IMR-90 (cell line): ENCODE measurements around the gene NUBPL.

Source experiments
- BHLHE40 ChIP-seq: fragments of 150-350 bp; IDR thresholded peaks from 2 replicates; pipeline ENCODE4 v1.6.1; 2016; ENCODE audit warnings: mild to moderate bottlenecking, low read depth, low read length
- CEBPB ChIP-seq: IDR thresholded peaks from 2 replicates; pipeline ENCODE4 v1.6.1; 2012; ENCODE audit warnings: low read depth, low read length, improper control_type of control experiment
- CTCF ChIP-seq: conservative IDR thresholded peaks from 2 replicates; pipeline ENCODE4 v1.5.1; 2012; ENCODE audit warnings: mild to moderate bottlenecking, low read depth, low read length, improper control_type of control experiment
- FOS ChIP-seq: fragments of 150-350 bp; IDR thresholded peaks from 2 replicates; pipeline ENCODE4 v1.6.1; 2016; ENCODE audit warnings: low read depth, low read length
- MAZ ChIP-seq: IDR thresholded peaks from 2 replicates; pipeline ENCODE4 v1.6.1; 2012; ENCODE audit warnings: low read depth, mild to moderate bottlenecking, low read length, improper control_type of control experiment, moderate library complexity, borderline replicate concordance
- MXI1 ChIP-seq: IDR thresholded peaks from 2 replicates; pipeline ENCODE4 v1.6.1; 2012; ENCODE audit warnings: low read depth, mild to moderate bottlenecking, low read length, moderate library complexity, borderline replicate concordance
- NFE2L2 ChIP-seq: fragments of 150-350 bp; IDR thresholded peaks from 2 replicates; pipeline ENCODE4 v1.6.1; 2016; ENCODE audit warnings: low read depth, mild to moderate bottlenecking, low read length
- POLR2A ChIP-seq: IDR thresholded peaks from 2 replicates; pipeline ENCODE4 v1.6.1; 2012; ENCODE audit warnings: mild to moderate bottlenecking, low read depth, low read length
- RAD21 ChIP-seq: IDR thresholded peaks from 2 replicates; pipeline ENCODE4 v1.6.1; 2012; ENCODE audit warnings: low read length, improper control_type of control experiment
- RCOR1 ChIP-seq: IDR thresholded peaks from 2 replicates; pipeline ENCODE4 v1.6.1; 2012; ENCODE audit warnings: mild to moderate bottlenecking, low read length, improper control_type of control experiment; ENCODE audit not compliant: insufficient replicate concordance
- RFX5 ChIP-seq: IDR thresholded peaks from 2 replicates; pipeline ENCODE4 v1.8.0; 2012; ENCODE audit warnings: low read depth, mild to moderate bottlenecking, low read length, moderate library complexity
- TF ChIP-seq, protein P1 (sequence below): fragments of 150-350 bp; IDR thresholded peaks from 2 replicates; pipeline ENCODE4 v1.6.1; 2017; ENCODE audit warnings: mild to moderate bottlenecking, antibody characterized with exemption, low read length, low read depth

DNA sequence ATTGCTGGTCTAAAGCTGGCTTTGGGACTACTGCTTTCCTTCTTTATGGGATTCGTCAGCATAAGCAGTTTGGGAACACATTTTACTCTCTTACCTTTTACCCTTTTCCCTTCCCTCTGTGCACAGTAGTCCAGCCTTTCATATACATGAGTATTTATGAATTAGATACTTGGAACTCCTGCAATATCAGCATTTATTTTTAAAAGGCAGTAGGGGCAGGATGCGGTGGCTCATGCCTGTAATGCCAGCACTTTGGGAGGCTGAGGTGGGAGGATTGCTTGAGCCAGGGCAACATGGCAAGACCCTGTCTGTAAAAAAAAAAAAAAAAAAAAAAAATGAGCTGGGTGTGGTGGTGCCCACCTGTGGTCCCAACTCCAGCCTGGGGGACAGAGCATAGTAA is 3.0 kb downstream of the NUBPL start:
- TF ChIP-seq CTCF (no peak), MXI1 (no peak), POLR2A (no peak), RFX5 (no peak), NFE2L2 (no peak), RAD21 (no peak), BHLHE40 (no peak), RCOR1 (no peak), CEBPB (no peak), MAZ (no peak), FOS (no peak)
- TF ChIP-seq, protein P1, sequence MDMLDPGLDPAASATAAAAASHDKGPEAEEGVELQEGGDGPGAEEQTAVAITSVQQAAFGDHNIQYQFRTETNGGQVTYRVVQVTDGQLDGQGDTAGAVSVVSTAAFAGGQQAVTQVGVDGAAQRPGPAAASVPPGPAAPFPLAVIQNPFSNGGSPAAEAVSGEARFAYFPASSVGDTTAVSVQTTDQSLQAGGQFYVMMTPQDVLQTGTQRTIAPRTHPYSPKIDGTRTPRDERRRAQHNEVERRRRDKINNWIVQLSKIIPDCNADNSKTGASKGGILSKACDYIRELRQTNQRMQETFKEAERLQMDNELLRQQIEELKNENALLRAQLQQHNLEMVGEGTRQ = no peak
